GM23338 (cell line): ENCODE results near the gene MLLT10. TPM values are rescaled to one million over a fixed set of nuclear protein-coding genes. Genes with fewer than 3 reads are reported as not detected.
"Not testable (repeated sequence)": the region's sequence is repeated elsewhere in the genome, so short reads cannot be mapped to it uniquely, and the experiment has no call there.

Experiments
- ATAC-seq: fragments of 200-7000 bp; cut with Tn5 transposase; 3 replicates; pipeline ENCODE4 v1.9.1; 2020
- DNase-seq: peaks from one replicate; pipeline ENCODE4 v3.0.0-alpha.2; 2015; ENCODE audit warnings: low spot score
- H2AFZ ChIP-seq: fragments of 200-600 bp; sonication (generic); 2 replicates; pipeline ENCODE4 v1.8.0; 2016; ENCODE audit warnings: antibody characterized with exemption, mild to moderate bottlenecking, moderate library complexity
- H3F3A ChIP-seq: fragments of 200-600 bp; sonication (generic); replicated peaks from 2 replicates; pipeline ENCODE4 v1.8.0; 2017; ENCODE audit warnings: antibody characterized with exemption, mixed run types, low read depth
- H3K27ac ChIP-seq: fragments of 200-600 bp; sonication (generic); 2 replicates; pipeline ENCODE4 v1.6.1; 2016; ENCODE audit warnings: low read depth
- H3K27me3 ChIP-seq: fragments of 200-600 bp; sonication (generic); 2 replicates; pipeline ENCODE4 v1.8.0; 2016; ENCODE audit warnings: mild to moderate bottlenecking, mixed run types, moderate library complexity; ENCODE audit not compliant: insufficient read depth
- H3K36me3 ChIP-seq: fragments of 200-600 bp; sonication (generic); 2 replicates; pipeline ENCODE4 v1.8.0; 2016; ENCODE audit warnings: mild to moderate bottlenecking; ENCODE audit not compliant: insufficient read depth
- H3K4me1 ChIP-seq: fragments of 200-600 bp; sonication (generic); 2 replicates; pipeline ENCODE4 v1.8.0; 2016; ENCODE audit warnings: mild to moderate bottlenecking, moderate library complexity; ENCODE audit not compliant: insufficient read depth
- H3K4me2 ChIP-seq: fragments of 200-600 bp; sonication (generic); 2 replicates; pipeline ENCODE4 v1.7.1; 2017; ENCODE audit warnings: mixed run types
- H3K4me3 ChIP-seq: fragments of 200-600 bp; sonication (generic); 2 replicates; pipeline ENCODE4 v1.6.1; 2016; ENCODE audit warnings: mixed run types
- H3K79me2 ChIP-seq: fragments of 200-600 bp; sonication (generic); replicated peaks from 2 replicates; pipeline ENCODE4 v1.8.0; 2017; ENCODE audit warnings: mild to moderate bottlenecking; ENCODE audit not compliant: insufficient read depth
- H3K9me2 ChIP-seq: fragments of 200-600 bp; sonication (generic); 2 replicates; pipeline ENCODE4 v1.8.0; 2017; ENCODE audit not compliant: insufficient read depth
- H4K20me1 ChIP-seq: fragments of 200-600 bp; sonication (generic); replicated peaks from 2 replicates; pipeline ENCODE4 v1.8.0; 2017; ENCODE audit warnings: mild to moderate bottlenecking; ENCODE audit not compliant: insufficient read depth
- H3K27ac Mint-ChIP-seq: 2 replicates; pipeline ENCODE4 v1.8.0; 2020; ENCODE audit warnings: inconsistent platforms, mild to moderate bottlenecking, moderate library complexity, mixed read lengths
- H3K27me3 Mint-ChIP-seq: 3 replicates; pipeline ENCODE4 v1.8.0; 2022; ENCODE audit warnings: low read depth, mild to moderate bottlenecking, moderate library complexity, mixed read lengths, inconsistent platforms; ENCODE audit not compliant: insufficient read depth, poor library complexity
- H3K36me3 Mint-ChIP-seq: 3 replicates; pipeline ENCODE4 v1.8.0; 2021; ENCODE audit warnings: low read depth, mild to moderate bottlenecking, inconsistent platforms, moderate library complexity, mixed read lengths
- H3K4me1 Mint-ChIP-seq: 3 replicates; pipeline ENCODE4 v1.8.0; 2020; ENCODE audit warnings: mild to moderate bottlenecking, inconsistent platforms, mixed read lengths
- H3K4me3 Mint-ChIP-seq: 3 replicates; pipeline ENCODE4 v1.8.0; 2021; ENCODE audit warnings: moderate library complexity, mild to moderate bottlenecking, inconsistent platforms, mixed read lengths
- H3K9me3 Mint-ChIP-seq: 3 replicates; pipeline ENCODE4 v1.8.0; 2020; ENCODE audit warnings: moderate library complexity, mild to moderate bottlenecking, inconsistent platforms, mixed read lengths
- CREB1 ChIP-seq: fragments of 250-450 bp; sonication (Bioruptor Pico); IDR thresholded peaks from 2 replicates; pipeline ENCODE4 v1.5.0; 2020; ENCODE audit warnings: low read depth, mild to moderate bottlenecking, moderate library complexity
- CTCF ChIP-seq, 2 experiments: fragments of 200-600 bp in 1 of 2; sonication (generic) in 1 of 2; conservative IDR thresholded peaks; 2 replicates each; pipeline versions ENCODE4 v1.5.1 to v1.6.1; 2016 to 2017; ENCODE audit warnings: antibody characterized with exemption in 2 of 2, low read depth in 2 of 2, mild to moderate bottlenecking in 2 of 2, moderate library complexity in 1 of 2
- EZH2 ChIP-seq: fragments of 200-600 bp; sonication (generic); IDR thresholded peaks from one replicate; pipeline ENCODE4 v1.8.0; 2017; ENCODE audit warnings: antibody characterized with exemption, mild to moderate bottlenecking, low read depth; ENCODE audit not compliant: unreplicated experiment
- EZH2phosphoT487 ChIP-seq: fragments of 200-600 bp; sonication (generic); IDR thresholded peaks from one replicate; pipeline ENCODE4 v1.8.1; 2018; ENCODE audit warnings: antibody characterized with exemption; ENCODE audit not compliant: unreplicated experiment
- JUNB ChIP-seq: IDR thresholded peaks from one replicate; pipeline ENCODE4 v1.6.1; 2016; ENCODE audit warnings: antibody characterized with exemption; ENCODE audit not compliant: unreplicated experiment
- NANOG ChIP-seq: IDR thresholded peaks from 2 replicates; pipeline ENCODE4 v1.6.1; 2016; ENCODE audit warnings: antibody characterized with exemption, borderline replicate concordance
- POLR2AphosphoS5 ChIP-seq: IDR thresholded peaks from 2 replicates; pipeline ENCODE4 v1.6.1; 2016; ENCODE audit warnings: antibody characterized with exemption, low read depth
- REST ChIP-seq: IDR thresholded peaks from one replicate; pipeline ENCODE4 v1.6.1; 2018; ENCODE audit warnings: antibody characterized with exemption; ENCODE audit not compliant: unreplicated experiment
- ZNF114 ChIP-seq: fragments of 250-450 bp; sonication (Bioruptor Pico); IDR thresholded peaks from 2 replicates; pipeline ENCODE4 v1.5.0; 2020; ENCODE audit warnings: mild to moderate bottlenecking, moderate library complexity
- ZNF331 ChIP-seq: fragments of 250-450 bp; sonication (Bioruptor Pico); IDR thresholded peaks from 2 replicates; pipeline ENCODE4 v1.5.0; 2020; ENCODE audit warnings: low read depth, mild to moderate bottlenecking, moderate library complexity
- polyA plus RNA-seq: library from polyadenylated mRNA; unstranded; fragments of >200 nt; fragmentation: Nextera tagmentation; extraction: Ambion mirVana; gene quantifications from 2 replicates; pipeline ENCODE4 v1.2.1, GENCODE V29; 2016
- total RNA-seq: library from RNA; depleted of rRNA; stranded (reverse); fragments of >200 nt; shearing (Covaris generic); gene quantifications from 2 replicates; pipeline ENCODE4 v1.2.3, GENCODE V29; 2014

Gene MLLT10
- total and polyA plus RNA-seq, 2 experiments from 2014 or later, result 28.8 to 55.4 TPM

- Histone ChIP-seq H3K4me3 (no peak overlapping the region), H3K27me3 (no peaks in the 10 kb centered on the region), H3K4me2 (no peak overlapping the region), H3K4me1 (peaks cover 14% of the 10 kb centered on the region; the same call in 1 of the 2 replicates), H3K36me3 (no peaks in the 10 kb centered on the region; the same call in none of the 2 replicates), H3K79me2 (peaks cover 8% of the 10 kb centered on the region; the same call in 1 of the 2 replicates), H4K20me1 (no peaks in the 10 kb centered on the region; the same call in 1 of the 2 replicates), H3F3A (no peaks in the 10 kb centered on the region), H2AFZ (no peak overlapping the region), H3K9me2 (no peaks in the 10 kb centered on the region), H3K27ac (no peak overlapping the region)
- Mint-ChIP-seq H3K4me3 (no peak overlapping the region), H3K27me3 (peaks cover 11% of the 10 kb centered on the region), H3K4me1 (peaks cover 16% of the 10 kb centered on the region), H3K9me3 (no peaks in the 10 kb centered on the region), H3K36me3 (peaks cover 27% of the 10 kb centered on the region), H3K27ac (no peak overlapping the region)
- DNase-seq, result no peak
- ATAC-seq, result no peak
- TF ChIP-seq CREB1 (CRISPR knock-in tag), result no peak
- TF ChIP-seq POLR2AphosphoS5, result no peak
- no peak for TF ChIP-seq JUNB
- no peak for TF ChIP-seq REST
- TF ChIP-seq EZH2, result no peak
- TF ChIP-seq NANOG, result no peak
- no peak for TF ChIP-seq CTCF (conservative IDR thresholded peaks at IDR 0.05; ENCODE audit: low read depth in 2 of 2)
- no peak for TF ChIP-seq ZNF331 (CRISPR knock-in tag)
- no peak for TF ChIP-seq ZNF114 (CRISPR knock-in tag)
- TF ChIP-seq EZH2phosphoT487, result no peak
Observed at GRCh38 chr10:21715531-21716195, 181.6 kb downstream of the MLLT10 start.

- H2AFZ ChIP-seq, H3K27me3 ChIP-seq, H4K20me1 ChIP-seq, H3K4me3 Mint-ChIP-seq, H3K79me2 ChIP-seq, DNase-seq, H3K4me3 ChIP-seq, H3K9me2 ChIP-seq, H3K27me3 Mint-ChIP-seq, H3K4me2 ChIP-seq, H3K36me3 ChIP-seq, ATAC-seq, H3K27ac ChIP-seq, H3F3A ChIP-seq, H3K9me3 Mint-ChIP-seq, H3K27ac Mint-ChIP-seq: not testable (repeated sequence)
- peaks cover 24% of the 10 kb centered on the region for H3K36me3 Mint-ChIP-seq
- H3K4me1 Mint-ChIP-seq, result peaks cover 20% of the 10 kb centered on the region
- H3K4me1 ChIP-seq, result peaks cover 18% of the 10 kb centered on the region; the same call in 1 of the 2 replicates
Observed at GRCh38 chr10:21717437-21718054, 183.5 kb downstream of the MLLT10 start.
